Heart right ventricle (tissue), 16 donors: Measurements from ENCODE around the gene NLGN3. TPM values are rescaled to one million over a fixed set of nuclear protein-coding genes. Genes with fewer than 3 reads are reported as not detected.
A peak's percentile ranks its signal among the peaks of the same experiment; 100 is the strongest.

Source experiments
- ATAC-seq, 8 donors: fragments of 200-7000 bp; cut with Tn5 transposase; one replicate each; pipeline ENCODE4 v1.9.1; 2020; ENCODE audit warnings: mild to moderate bottlenecking in 8 of 8, moderate library complexity in 8 of 8, moderate number of reproducible peaks in 1 of 8
- DNase-seq, 2 donors: peaks; one replicate each; pipeline ENCODE4 v3.0.0-alpha.2; 2020
- H3K27ac ChIP-seq, 10 donors: fragments of 200-600 bp; sonication (generic) in 2 of 10; one replicate each; pipeline versions ENCODE4 v1.5.0 to v1.8.0; 2020 to 2022; ENCODE audit warnings: mild to moderate bottlenecking in 3 of 10
- H3K27me3 ChIP-seq, 7 donors: fragments of 200-600 bp; one replicate each; pipeline ENCODE4 v1.8.0; 2021 to 2022; ENCODE audit warnings: mild to moderate bottlenecking in 2 of 7
- H3K36me3 ChIP-seq, 9 donors: fragments of 200-600 bp; sonication (generic) in 1 of 9; one replicate each; pipeline versions ENCODE4 v1.5.0 to v1.8.0; 2020 to 2022; ENCODE audit warnings: mild to moderate bottlenecking in 2 of 9
- H3K4me1 ChIP-seq, 9 donors: fragments of 200-600 bp; sonication (generic) in 1 of 9; one replicate each; pipeline versions ENCODE4 v1.5.0 to v1.8.0; 2020 to 2022; ENCODE audit warnings: mild to moderate bottlenecking in 4 of 9
- H3K4me3 ChIP-seq, 10 donors: fragments of 200-600 bp; sonication (generic) in 2 of 10; one replicate each; pipeline versions ENCODE4 v1.5.0 to v1.8.0; 2020 to 2022; ENCODE audit warnings: mild to moderate bottlenecking in 7 of 10, moderate library complexity in 2 of 10
- H3K9me3 ChIP-seq, 11 donors: fragments of 200-600 bp in 10 of 11; sonication (generic) in 2 of 11; one replicate each; pipeline versions ENCODE4 v1.5.0 to v1.8.0; 2013 to 2022; ENCODE audit warnings: mild to moderate bottlenecking in 2 of 11, control low read depth in 1 of 11, moderate library complexity in 1 of 11
- CTCF ChIP-seq, 9 donors: fragments of 200-600 bp; sonication (generic) in 2 of 9; IDR thresholded peaks; one replicate each; pipeline versions ENCODE4 v1.5.0 to v1.8.0; 2021 to 2022; ENCODE audit warnings: antibody characterized with exemption in 9 of 9, mild to moderate bottlenecking in 5 of 9, moderate library complexity in 1 of 9
- WGBS, 2 donors: extraction: QIAGEN DNeasy Blood & Tissue Kit; methylation state at CpG; one replicate each; pipeline ENCODE4 v1.1.7; 2013; ENCODE audit warnings: inconsistent platforms in 1 of 2; 5-methylcytosine and 5-hydroxymethylcytosine counted together
- intact Hi-C, 10 donors: fragments of 100-400 bp; cut with DNase I; formaldehyde crosslinking; loops; one replicate each; pipeline versions ENCODE4 v1.11.1 to v1.14.2; 2022
- polyA plus RNA-seq, 2 donors: library from polyadenylated mRNA; stranded (reverse); fragments of 200-250 nt; gene quantifications; one replicate each; pipeline ENCODE4 v1.2.3, GENCODE V29; 2013
- total RNA-seq, 10 donors: library from RNA; stranded (reverse); fragmentation: NEBNext Ultra II Directional in 3 of 10; extraction: Animal tissue kit (Norgen Biotek cat#: 25700) in 3 of 10; gene quantifications; one replicate each; pipeline versions ENCODE4 v1.2.1 to v1.2.4, GENCODE V29; 2021 to 2023
- donor health status: Arrhythmogenic right ventricular cardiomyopathy.
- donor health status: ischemic (EF 13 %, LVEDD 7.1; RV severe dilation, severe dysfunction).
- donor health status: healthy with polysubstance abuse.
- donor health status: DM: no; HTN: yes; CAD: no.
- donor health status: DM: no; HTN: no; CAD: no.
- donor health status: ischemic (EF 25% LVEDD 6.9; RV normal size, moderate dysfunction).
- donor health status: ischemic (EF 25% LVEDD 5.7; RV mildly dilated, moderate dysfunction).
- donor health status: healthy.
- donor health status: DM: yes; HTN: yes; CAD: no.
- donor health status: Ischemic cardiomyopathy.
- donor health status: ischemic (EF 35%, LVEDD 5.7; RV mildly dilated, moderate dysfunction).
- donor health status: nonischemic (EF 11% LVEDD 7.7; RV severe dilation, severe dysfunction).
- donor health status: DM: yes; HTN: yes; CAD: no.
- donor health status: PGD.
- donor health status: ischemic (EF 29% LVEDD 5.4; RV normal size, mild dysfunction).
- donor health status: nonischemic (EF 23%, LVEDD 6.1; RV moderate dilation, normal function).

The NLGN3 gene
- total and polyA plus RNA-seq, 12 donors = 0.16 to 0.94 (median 0.51) TPM

GRCh38 chrX:71168134-71168533, 23.5 kb downstream of the NLGN3 start:
- Histone ChIP-seq H3K27ac (no peak overlapping the region), H3K36me3 (no peaks in the 10 kb centered on the region), H3K27me3 (peaks cover 0 to 10% (median 0%) of the 10 kb centered on the region in 7 donors), H3K4me3 (no peak overlapping the region), H3K9me3 (no peaks in the 10 kb centered on the region), H3K4me1 (no peaks in the 10 kb centered on the region)
- TF ChIP-seq CTCF (IDR thresholded peaks at IDR 0.05) = no peak
- no peak for DNase-seq
- no peak for ATAC-seq
- WGBS, 2 donors = 94 to 95% methylated on average over 8 of the region's 8 CpGs
- intact Hi-C loops = no loop called here

- H3K27me3 ChIP-seq = peaks cover 0 to 11% (median 0%) of the 10 kb centered on the region in 7 donors
- TF ChIP-seq CTCF (IDR thresholded peaks at IDR 0.05) = no peak
- no peak overlapping the region for H3K4me3 ChIP-seq
- no peaks in the 10 kb centered on the region for H3K36me3 ChIP-seq
- ATAC-seq (no peak), DNase-seq (no peak)
- intact Hi-C loops = no loop called here
- no peaks in the 10 kb centered on the region for H3K9me3 ChIP-seq
- no peak overlapping the region for H3K27ac ChIP-seq
- no peaks in the 10 kb centered on the region for H3K4me1 ChIP-seq
- 90% methylated on average over 21 to 22 of the region's 22 CpGs for WGBS, 2 donors
Measured at GRCh38 chrX:71169586-71169985, 24.9 kb downstream of the NLGN3 start.

- no peak for DNase-seq
- no peak for ATAC-seq
- Histone ChIP-seq H3K4me3 (no peak overlapping the region), H3K36me3 (no peaks in the 10 kb centered on the region), H3K4me1 (no peaks in the 10 kb centered on the region), H3K9me3 (no peaks in the 10 kb centered on the region), H3K27me3 (peaks cover 0 to 15% (median 0%) of the 10 kb centered on the region in 7 donors), H3K27ac (peak overlapping the region in 1 of 10 donors; percentile 44)
- 84 to 87% methylated on average over 5 of the region's 5 CpGs for WGBS, 2 donors
- intact Hi-C loops = loop anchor here in 7 of 10 donors (10.0 kb wide), 5 partner anchors 176 to 406 kb away; no protein-coding TSS in a partner anchor
- TF ChIP-seq CTCF (IDR thresholded peaks at IDR 0.05) = no peak
Measured at GRCh38 chrX:71170660-71171059, 26.0 kb downstream of the NLGN3 start.

- H3K9me3 ChIP-seq = no peaks in the 10 kb centered on the region
- ATAC-seq (peak in 3 of 8 donors; percentile 24 to 37 (median 25)), DNase-seq (no peak)
- H3K27ac ChIP-seq = peak overlapping the region in 1 of 10 donors; percentile 44
- H3K4me3 ChIP-seq = no peak overlapping the region
- 36 to 39% methylated on average over 10 to 12 of the region's 12 CpGs for WGBS, 2 donors
- intact Hi-C loops = loop anchor here in 7 of 10 donors (10.0 kb wide), 5 partner anchors 176 to 406 kb away; no protein-coding TSS in a partner anchor
- no peaks in the 10 kb centered on the region for H3K36me3 ChIP-seq
- H3K27me3 ChIP-seq = peaks cover 0 to 10% (median 0%) of the 10 kb centered on the region in 7 donors
- no peaks in the 10 kb centered on the region for H3K4me1 ChIP-seq
- no peak for TF ChIP-seq CTCF (IDR thresholded peaks at IDR 0.05)
Measured at GRCh38 chrX:71171110-71171801, 26.6 kb downstream of the NLGN3 start.
